Choroid plexus epithelial cell (primary cell): Measurements from ENCODE around the gene LETM1.

Source experiments
- DNase-seq: peaks from one replicate; pipeline ENCODE4 v3.0.0-alpha.2; 2010; ENCODE audit warnings: low read depth
- H3K4me3 ChIP-seq: 2 replicates; pipeline ENCODE4 v1.5.1; 2011; ENCODE audit warnings: low read depth, mild to moderate bottlenecking, control low read depth, low read length, moderate library complexity
- CTCF ChIP-seq: conservative IDR thresholded peaks from 2 replicates; pipeline ENCODE4 v1.5.1; 2011; ENCODE audit warnings: low read depth, mild to moderate bottlenecking, control low read depth, inconsistent platforms, low read length, moderate library complexity

The LETM1 gene

GRCh38 chr4:1899149-1900086 is 43.5 kb upstream of the LETM1 start:
- peak; percentile 87 for DNase-seq
- TF ChIP-seq CTCF = peak; percentile 85
- H3K4me3 ChIP-seq = no peak overlapping the region

- no peak for TF ChIP-seq CTCF
- no peak overlapping the region for H3K4me3 ChIP-seq
- no peak for DNase-seq
Observed at GRCh38 chr4:1898681-1899080, 42.7 kb upstream of the LETM1 start.

DNA sequence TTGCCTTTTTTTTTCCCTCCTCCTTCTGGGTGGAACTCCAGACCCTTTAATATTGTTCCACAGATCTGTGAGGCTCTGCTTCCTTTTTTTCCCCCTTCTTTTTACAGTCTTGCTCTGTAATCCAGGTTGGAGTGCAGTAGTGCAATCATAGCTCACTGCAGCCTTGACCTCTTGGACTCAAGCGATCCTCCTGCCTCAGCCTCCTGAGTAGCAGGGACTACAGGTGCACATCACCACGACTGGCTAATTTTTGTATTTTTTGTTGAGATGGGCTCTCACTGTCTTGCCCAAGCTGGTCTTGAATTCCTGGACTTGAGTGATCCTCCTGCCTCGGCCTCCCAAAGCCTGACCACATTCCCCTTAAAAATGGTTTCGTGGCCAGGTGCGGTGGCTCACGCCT is 42.1 kb upstream of the LETM1 start:
- no peak overlapping the region for H3K4me3 ChIP-seq
- no peak for DNase-seq
- no peak for TF ChIP-seq CTCF

DNA sequence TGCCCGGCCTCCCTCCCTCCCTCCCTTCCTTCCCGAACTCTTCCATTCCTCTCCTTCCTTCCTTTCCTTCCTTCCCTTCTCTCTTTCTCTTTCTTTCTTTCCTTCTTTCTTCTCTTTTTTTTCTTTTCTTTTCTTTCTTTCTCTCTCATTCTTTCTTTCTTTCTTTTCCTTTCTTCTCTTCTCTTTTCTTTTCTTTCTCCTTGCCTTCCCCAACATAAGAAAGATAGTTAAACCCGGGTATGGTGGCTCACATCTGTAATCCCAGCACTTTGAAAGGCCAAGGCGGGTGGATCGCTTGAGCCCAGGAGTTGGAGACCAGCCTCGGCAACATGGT is 40.7 kb upstream of the LETM1 start:
- DNase-seq = no peak
- TF ChIP-seq CTCF = no peak

DNA sequence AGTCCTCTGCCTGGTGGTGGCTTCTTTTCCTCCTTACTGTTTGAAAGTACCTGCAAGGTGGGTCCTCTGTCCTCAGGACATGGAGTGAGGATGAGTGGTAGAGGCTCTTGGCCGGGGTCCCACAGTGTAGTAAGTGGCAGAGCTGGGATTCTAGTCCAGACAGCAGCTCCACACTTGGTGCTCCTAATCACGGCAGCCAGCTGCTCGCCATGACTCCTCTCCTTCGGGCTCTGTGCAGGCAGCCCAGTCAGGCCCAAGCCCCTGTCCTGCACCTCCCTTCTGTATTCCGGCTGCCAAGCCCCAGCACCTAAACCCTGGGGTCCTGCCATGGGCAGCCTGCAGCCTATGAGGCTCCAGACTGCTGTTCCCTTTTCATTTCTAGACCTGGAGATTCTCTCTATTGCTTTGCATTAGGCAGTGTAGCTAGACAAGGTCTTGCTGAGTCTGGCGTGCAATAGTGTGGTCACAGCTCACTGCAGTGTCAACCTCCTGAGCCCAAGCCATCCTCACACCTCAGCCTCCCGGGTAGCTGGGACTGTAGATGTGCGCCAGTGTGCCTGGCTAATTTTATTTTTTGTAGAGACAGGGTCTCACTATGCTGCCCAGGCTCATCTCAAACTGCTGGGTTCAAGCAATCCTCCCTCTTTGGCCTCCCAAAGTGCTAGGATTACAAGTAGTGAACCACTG is 40.2 kb upstream of the LETM1 start:
- no peak overlapping the region for H3K4me3 ChIP-seq
- no peak for TF ChIP-seq CTCF
- no peak for DNase-seq

More for the DNA sequence above, 40.7 kb upstream of the LETM1 start:
- H3K4me3 ChIP-seq = no peak overlapping the region

DNA sequence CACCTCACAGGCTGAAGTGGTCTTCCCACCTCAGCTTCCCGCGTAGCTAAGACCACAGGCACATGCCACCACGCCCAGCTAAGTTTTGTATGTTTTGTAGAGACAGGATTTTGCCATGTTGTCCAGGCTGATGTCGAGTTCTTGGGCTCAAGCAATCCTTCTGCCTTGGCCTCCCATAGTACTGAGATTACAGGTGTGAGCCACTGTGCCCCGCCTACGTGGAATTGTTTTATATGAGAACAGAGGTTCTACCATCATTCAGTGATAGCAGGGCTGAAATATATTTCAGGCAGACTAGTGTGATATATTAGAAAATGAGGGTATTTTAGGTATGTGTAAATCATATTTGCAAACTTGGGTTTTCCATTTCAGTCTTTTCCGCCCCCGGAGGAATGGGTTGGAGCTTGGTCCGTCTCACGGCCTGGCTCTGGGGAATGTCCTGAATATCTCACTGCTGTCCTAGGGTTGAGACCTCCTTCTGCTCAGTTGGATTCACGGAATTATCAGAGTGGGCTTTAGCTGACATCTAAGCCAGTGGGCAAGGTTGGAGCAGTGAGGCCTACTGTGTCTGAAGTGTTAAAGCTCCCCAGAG is 35.1 kb upstream of the LETM1 start:
- TF ChIP-seq CTCF = no peak
- no peak for DNase-seq
- no peak overlapping the region for H3K4me3 ChIP-seq
